Activated CD4-positive, alpha-beta T cell treated with anti-CD3 and anti-CD28 coated beads, Interleukin-2, amount 10 ng/mL, durations not matched to agents 7 days and 5 days (primary cell): Measurements from ENCODE around the gene FAS. TPM values are rescaled to one million over a fixed set of nuclear protein-coding genes. Genes with fewer than 3 reads are reported as not detected.

Experiments
- CTCF ChIA-PET: fragments of 350-600 bp; sonication (Branson Sonifier 250); formaldehyde crosslinking; loops from one replicate; lab custom pipeline; 2021; ENCODE audit warnings: antibody characterized with exemption; lab: Charles Lee
- POLR2A ChIA-PET: fragments of 350-600 bp; sonication (Branson Sonifier 250); formaldehyde crosslinking; loops from one replicate; lab custom pipeline; 2021; ENCODE audit warnings: antibody characterized with exemption; lab: Charles Lee
- DNase-seq: peaks from one replicate; pipeline ENCODE4 v3.0.0-alpha.2; 2020
- H3K27ac Mint-ChIP-seq: one replicate; pipeline ENCODE4 v1.8.0; 2021; ENCODE audit warnings: mild to moderate bottlenecking, moderate library complexity, mixed read lengths
- H3K27me3 Mint-ChIP-seq: one replicate; pipeline ENCODE4 v1.8.0; 2021; ENCODE audit warnings: mixed read lengths
- H3K36me3 Mint-ChIP-seq: one replicate; pipeline ENCODE4 v1.8.0; 2021; ENCODE audit warnings: low read depth, mixed read lengths
- H3K4me1 Mint-ChIP-seq: one replicate; pipeline ENCODE4 v1.8.0; 2021; ENCODE audit warnings: mixed read lengths
- H3K4me3 Mint-ChIP-seq: one replicate; pipeline ENCODE4 v1.8.0; 2021; ENCODE audit warnings: mild to moderate bottlenecking, moderate library complexity, mixed read lengths
- H3K9me3 Mint-ChIP-seq: one replicate; pipeline ENCODE4 v1.8.0; 2021; ENCODE audit warnings: mixed read lengths
- total RNA-seq, 2 experiments: library from RNA; stranded (reverse); gene quantifications; one replicate each; pipeline ENCODE4 v1.2.3, GENCODE V29; 2021

Gene FAS
- 10 to 100 TPM; 62.3 to 65.1 TPM for total RNA-seq

DNA sequence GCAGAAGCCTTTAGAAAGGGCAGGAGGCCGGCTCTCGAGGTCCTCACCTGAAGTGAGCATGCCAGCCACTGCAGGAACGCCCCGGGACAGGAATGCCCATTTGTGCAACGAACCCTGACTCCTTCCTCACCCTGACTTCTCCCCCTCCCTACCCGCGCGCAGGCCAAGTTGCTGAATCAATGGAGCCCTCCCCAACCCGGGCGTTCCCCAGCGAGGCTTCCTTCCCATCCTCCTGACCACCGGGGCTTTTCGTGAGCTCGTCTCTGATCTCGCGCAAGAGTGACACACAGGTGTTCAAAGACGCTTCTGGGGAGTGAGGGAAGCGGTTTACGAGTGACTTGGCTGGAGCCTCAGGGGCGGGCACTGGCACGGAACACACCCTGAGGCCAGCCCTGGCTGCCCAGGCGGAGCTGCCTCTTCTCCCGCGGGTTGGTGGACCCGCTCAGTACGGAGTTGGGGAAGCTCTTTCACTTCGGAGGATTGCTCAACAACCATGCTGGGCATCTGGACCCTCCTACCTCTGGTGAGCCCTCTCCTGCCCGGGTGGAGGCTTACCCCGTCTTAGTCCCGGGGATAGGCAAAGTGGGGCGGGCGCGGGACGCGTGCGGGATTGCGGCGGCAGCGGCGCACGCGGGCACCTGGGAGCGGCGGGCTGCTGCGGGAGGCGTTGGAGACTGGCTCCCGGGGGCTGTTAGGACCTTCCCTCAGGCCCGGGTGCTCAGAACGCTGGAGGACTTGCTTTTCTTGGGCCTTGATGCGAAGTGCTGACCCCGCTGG is at the start of gene FAS:
FAS (plus strand) TSS at position 415 of the 777 bp plus-strand sequence; CDS start at position 494, 79 bp downstream.
- ChIA-PET CTCF (interaction anchor here (0.6 to 2.9 kb wide), 10 partner anchors 8 to 263 kb away, joined by 3 to 15 read pairs (median 3); no protein-coding TSS in a partner anchor), POLR2A (interaction anchor here (1.1 kb wide), 1 partner anchor 58 kb away, joined by 3 read pairs; no protein-coding TSS in a partner anchor)
- Mint-ChIP-seq H3K9me3 (peaks cover 12% of the 10 kb centered on the region), H3K4me1 (peaks cover 69% of the 10 kb centered on the region), H3K4me3 (peak within 1 kb of the TSS; percentile 97), H3K27ac (peak within 1 kb of the TSS; percentile 97), H3K36me3 (peaks cover 49% of the 10 kb centered on the region), H3K27me3 (no peaks in the 10 kb centered on the region)
- DNase-seq = peak; percentile 85

DNA sequence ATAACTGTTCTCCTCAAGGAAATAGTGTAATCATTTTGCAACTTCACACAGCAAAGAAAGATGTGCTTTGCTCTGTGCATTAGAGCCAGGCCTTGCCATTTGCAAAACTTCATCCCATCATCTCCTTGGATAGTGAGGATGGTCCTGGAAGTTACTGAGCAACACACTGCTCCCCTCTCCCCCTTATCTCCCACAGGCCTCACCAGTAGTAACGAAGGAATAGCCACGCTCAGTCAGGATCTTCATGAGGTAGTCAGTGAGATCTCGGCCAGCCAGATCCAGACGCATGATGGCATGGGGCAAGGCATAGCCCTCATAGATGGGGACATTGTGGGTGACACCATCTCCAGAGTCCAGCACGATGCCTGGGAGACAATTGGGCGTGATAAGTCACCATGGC is 49.6 kb upstream of the FAS start:
- Mint-ChIP-seq H3K4me1 (peaks cover 22% of the 10 kb centered on the region), H3K27me3 (no peaks in the 10 kb centered on the region), H3K36me3 (peaks cover 28% of the 10 kb centered on the region), H3K27ac (no peak overlapping the region), H3K9me3 (no peaks in the 10 kb centered on the region), H3K4me3 (no peak overlapping the region)
- POLR2A ChIA-PET = no interaction called here
- no peak for DNase-seq
- CTCF ChIA-PET = interaction anchor here (1.0 to 5.4 kb wide), 3 partner anchors 7 to 267 kb away, joined by 3 to 32 read pairs (median 3); no protein-coding TSS in a partner anchor

DNA sequence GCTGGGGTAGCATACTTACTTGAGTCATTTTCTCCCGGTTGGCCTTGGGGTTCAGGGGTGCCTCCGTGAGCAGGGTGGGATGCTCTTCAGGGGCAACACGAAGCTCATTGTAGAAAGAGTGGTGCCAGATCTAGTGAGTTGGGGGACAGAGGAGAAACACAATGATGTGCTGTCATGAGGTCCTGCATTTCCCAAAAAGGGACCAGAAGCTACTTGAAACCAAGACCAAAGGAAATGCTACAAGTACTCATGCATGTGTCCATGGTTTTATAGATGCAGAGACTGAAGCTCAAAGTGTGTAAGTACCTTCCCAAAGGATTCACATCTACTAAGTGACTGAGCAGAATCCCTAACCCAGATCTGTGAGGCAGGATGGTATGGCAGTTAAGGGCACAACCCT is 46.8 kb upstream of the FAS start:
- H3K4me3 Mint-ChIP-seq = no peak overlapping the region
- ChIA-PET POLR2A (no interaction called here), CTCF (interaction anchor here (0.7 to 5.4 kb wide), 3 partner anchors 10 to 44 kb away, joined by 3 to 32 read pairs (median 3); no protein-coding TSS in a partner anchor)
- H3K27me3 Mint-ChIP-seq = no peaks in the 10 kb centered on the region
- peaks cover 17% of the 10 kb centered on the region for H3K4me1 Mint-ChIP-seq
- DNase-seq = no peak
- H3K9me3 Mint-ChIP-seq = no peaks in the 10 kb centered on the region
- H3K27ac Mint-ChIP-seq = no peak overlapping the region
- peaks cover 18% of the 10 kb centered on the region for H3K36me3 Mint-ChIP-seq

DNA sequence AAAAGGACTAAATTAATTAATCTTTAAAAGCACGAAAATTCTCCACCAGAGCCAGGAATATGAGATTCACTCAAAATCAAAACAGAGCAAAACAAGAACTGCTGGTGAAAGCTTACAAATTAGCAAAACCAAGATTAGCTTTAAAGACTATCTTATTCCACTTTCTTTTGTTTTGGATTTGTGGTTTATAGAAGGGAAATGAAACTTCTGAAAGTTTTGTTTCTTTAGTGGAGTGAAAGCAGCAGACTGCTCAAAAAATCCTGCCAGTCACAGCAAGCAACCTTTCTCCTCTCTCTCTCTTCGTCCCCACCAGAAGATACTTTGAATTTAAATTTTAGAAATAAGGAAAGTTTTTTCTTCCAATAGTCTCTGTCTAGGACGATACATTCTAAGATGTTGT is 45.8 kb upstream of the FAS start:
- Mint-ChIP-seq H3K27ac (no peak overlapping the region), H3K36me3 (peaks cover 14% of the 10 kb centered on the region), H3K4me1 (peaks cover 17% of the 10 kb centered on the region), H3K27me3 (no peaks in the 10 kb centered on the region), H3K9me3 (no peaks in the 10 kb centered on the region), H3K4me3 (no peak overlapping the region)
- no peak for DNase-seq
- ChIA-PET POLR2A (no interaction called here), CTCF (interaction anchor here (1.3 to 5.4 kb wide), 4 partner anchors 10 to 43 kb away, joined by 3 to 32 read pairs (median 4); no protein-coding TSS in a partner anchor)

DNA sequence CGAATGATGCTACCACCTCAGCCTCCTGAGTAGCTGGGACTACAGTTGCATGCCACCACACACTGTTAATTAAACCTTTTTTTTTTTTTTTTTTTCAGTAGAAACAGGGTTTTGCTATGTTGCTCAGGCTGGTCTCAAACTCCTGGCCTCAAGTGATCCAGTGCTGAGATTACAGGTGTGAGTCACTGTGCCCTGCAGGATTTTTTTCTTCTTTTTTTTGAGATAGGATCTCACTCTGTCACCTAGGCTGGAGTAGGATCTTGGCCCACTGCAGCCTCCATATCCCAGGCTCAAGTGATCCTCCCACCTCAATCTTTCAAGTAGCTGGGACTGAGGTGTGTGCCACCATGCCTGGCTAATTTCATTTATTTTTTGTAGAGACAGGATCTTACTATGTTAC is 44.4 kb upstream of the FAS start:
- Mint-ChIP-seq H3K4me1 (peaks cover 18% of the 10 kb centered on the region), H3K36me3 (peaks cover 14% of the 10 kb centered on the region), H3K27ac (no peak overlapping the region), H3K27me3 (no peaks in the 10 kb centered on the region), H3K4me3 (no peak overlapping the region), H3K9me3 (no peaks in the 10 kb centered on the region)
- no peak for DNase-seq
- POLR2A ChIA-PET = no interaction called here
- CTCF ChIA-PET = interaction anchor here (0.6 to 5.4 kb wide), 4 partner anchors 8 to 405 kb away, joined by 3 to 32 read pairs (median 4); no protein-coding TSS in a partner anchor

DNA sequence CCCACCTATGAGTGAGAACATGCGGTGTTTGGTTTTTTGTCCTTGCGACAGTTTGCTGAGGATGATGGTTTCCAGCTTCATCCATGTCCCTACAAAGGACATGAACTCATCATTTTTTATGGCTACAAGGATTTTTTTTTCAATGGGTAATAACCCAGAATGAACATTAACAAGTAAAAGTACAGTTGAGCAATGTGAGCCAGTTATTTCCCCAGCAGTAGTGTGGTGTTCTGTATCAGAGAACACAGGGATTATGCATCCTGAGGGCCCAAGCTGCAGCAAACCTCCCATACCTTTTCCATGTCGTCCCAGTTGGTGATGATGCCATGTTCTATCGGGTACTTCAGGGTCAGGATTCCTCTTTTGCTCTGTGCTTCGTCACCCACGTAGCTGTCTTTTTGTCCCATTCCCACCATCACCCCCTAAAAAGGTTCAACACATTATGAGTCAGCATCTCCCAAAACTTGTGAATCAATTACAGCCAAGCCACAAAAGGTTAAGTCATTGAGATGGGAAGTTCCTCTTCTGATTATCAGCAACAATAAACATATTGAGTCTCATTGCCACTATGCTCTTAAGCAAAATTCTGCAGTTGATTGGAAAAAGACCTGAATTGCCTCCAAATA is 43.5 kb upstream of the FAS start:
- H3K4me1 Mint-ChIP-seq = peaks cover 23% of the 10 kb centered on the region
- H3K27ac Mint-ChIP-seq = no peak overlapping the region
- CTCF ChIA-PET = interaction anchor here (1.3 to 1.8 kb wide), 2 partner anchors 7 to 44 kb away, joined by 3 to 5 read pairs; partner anchors contain the start of gene FAS
- H3K9me3 Mint-ChIP-seq = no peaks in the 10 kb centered on the region
- H3K36me3 Mint-ChIP-seq = peaks cover 10% of the 10 kb centered on the region
- POLR2A ChIA-PET = no interaction called here
- H3K27me3 Mint-ChIP-seq = no peaks in the 10 kb centered on the region
- no peak for DNase-seq
- H3K4me3 Mint-ChIP-seq = no peak overlapping the region

DNA sequence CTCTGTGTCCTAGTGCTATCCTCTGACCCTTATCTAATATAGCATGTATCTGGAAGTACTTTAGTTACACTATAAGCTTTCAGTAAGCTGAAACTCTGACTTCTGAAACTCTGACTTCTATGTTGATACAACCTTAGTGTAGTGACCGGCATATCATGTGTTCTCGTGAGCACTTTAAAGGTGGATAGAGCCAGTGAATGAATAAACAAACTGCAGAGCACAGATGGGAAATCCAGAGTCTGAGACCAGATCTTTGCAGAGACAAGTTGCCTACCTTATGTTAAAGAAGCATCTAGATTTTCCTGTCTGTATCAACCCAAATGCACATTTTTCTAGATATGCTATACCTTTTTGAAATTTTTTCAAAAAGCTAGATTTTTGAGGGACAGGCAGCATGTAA is 41.5 kb upstream of the FAS start:
- H3K27me3 Mint-ChIP-seq = no peaks in the 10 kb centered on the region
- no peak overlapping the region for H3K27ac Mint-ChIP-seq
- peaks cover 31% of the 10 kb centered on the region for H3K4me1 Mint-ChIP-seq
- H3K9me3 Mint-ChIP-seq = peaks cover 3% of the 10 kb centered on the region
- ChIA-PET CTCF (no interaction called here), POLR2A (no interaction called here)
- H3K36me3 Mint-ChIP-seq = peaks cover 10% of the 10 kb centered on the region
- no peak for DNase-seq
- no peak overlapping the region for H3K4me3 Mint-ChIP-seq

DNA sequence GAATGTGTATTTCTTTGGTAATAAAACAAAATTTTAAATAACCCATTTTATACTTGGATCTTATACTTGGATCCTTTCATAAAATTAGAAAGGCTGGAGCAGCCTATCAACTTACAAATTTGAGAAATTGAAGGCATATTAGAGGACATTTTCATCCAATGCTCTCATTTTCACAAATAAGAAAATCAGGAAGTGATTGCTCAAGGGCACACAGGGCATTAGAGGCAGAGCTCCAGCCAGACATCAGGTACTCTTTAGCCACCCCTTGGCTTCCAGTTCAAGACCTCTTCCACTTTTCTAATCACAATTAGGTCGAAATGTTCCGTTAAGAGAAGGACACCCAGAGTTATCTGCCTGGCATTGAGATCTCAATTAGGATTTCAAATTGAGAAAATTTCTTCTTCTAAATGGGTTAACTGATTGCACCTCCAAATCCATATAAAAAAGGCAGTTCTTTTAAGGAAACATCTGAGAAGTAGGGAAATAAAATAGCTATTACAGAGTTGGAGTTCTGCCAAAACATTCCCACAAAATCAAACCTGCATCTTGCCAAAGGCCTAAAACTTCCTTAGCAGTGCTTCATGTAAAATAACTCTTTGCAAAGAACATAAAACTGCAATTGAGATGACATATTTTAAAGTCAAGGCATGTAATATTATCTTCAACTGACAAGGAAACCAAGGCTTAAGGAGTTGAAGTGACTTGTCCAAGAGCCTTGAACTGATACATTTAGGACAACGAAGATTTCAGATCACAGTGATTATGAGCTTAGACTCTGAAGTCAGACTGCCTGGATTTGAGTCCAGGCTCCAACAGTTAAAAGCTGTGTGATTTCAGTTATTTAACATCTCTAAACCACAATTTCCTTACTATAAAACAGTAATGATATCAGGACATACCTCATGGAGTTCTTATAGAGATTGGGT is 40.4 kb upstream of the FAS start:
- H3K9me3 Mint-ChIP-seq = peaks cover 3% of the 10 kb centered on the region
- ChIA-PET POLR2A (no interaction called here), CTCF (interaction anchor here (0.9 to 1.0 kb wide), 3 partner anchors 12 to 53 kb away, joined by 3 read pairs; no protein-coding TSS in a partner anchor)
- no peak overlapping the region for H3K4me3 Mint-ChIP-seq
- no peak overlapping the region for H3K27ac Mint-ChIP-seq
- H3K4me1 Mint-ChIP-seq = peaks cover 21% of the 10 kb centered on the region
- no peaks in the 10 kb centered on the region for H3K27me3 Mint-ChIP-seq
- H3K36me3 Mint-ChIP-seq = peaks cover 10% of the 10 kb centered on the region
- DNase-seq = no peak

DNA sequence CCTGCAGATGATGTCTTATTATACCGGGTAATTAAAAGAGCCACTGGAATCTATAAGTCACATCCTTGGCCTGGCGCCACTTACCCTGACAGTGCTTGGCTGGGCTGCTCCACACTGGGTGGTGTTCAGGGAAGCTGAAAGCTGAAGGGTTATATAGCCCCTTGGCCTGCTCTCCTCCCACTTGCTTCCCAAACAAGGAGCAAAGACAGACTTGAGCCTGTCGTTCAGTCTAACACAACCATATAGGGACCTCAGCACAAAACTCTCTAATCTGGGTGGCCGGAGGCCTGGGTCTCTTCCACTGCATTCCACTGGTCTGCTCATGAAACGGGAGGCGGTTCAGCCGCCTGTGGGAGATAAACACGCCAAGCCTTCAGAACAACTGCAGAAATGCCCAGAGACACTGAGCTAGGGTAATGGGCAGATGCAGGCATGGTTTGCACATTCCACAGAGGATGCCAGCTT is 37.9 kb upstream of the FAS start, which contains the start of gene ACTA2:
ACTA2 (minus strand) TSS at position 127 of the 465 bp plus-strand sequence. CDS start 3,843 bp downstream, outside the sequence.
- DNase-seq = no peak
- CTCF ChIA-PET = no interaction called here
- H3K9me3 Mint-ChIP-seq = peaks cover 3% of the 10 kb centered on the region
- H3K36me3 Mint-ChIP-seq = peaks cover 8% of the 10 kb centered on the region
- H3K4me1 Mint-ChIP-seq = peaks cover 15% of the 10 kb centered on the region
- H3K27ac Mint-ChIP-seq = no peak within 1 kb of the TSS
- no peak within 1 kb of the TSS for H3K4me3 Mint-ChIP-seq
- no peaks in the 10 kb centered on the region for H3K27me3 Mint-ChIP-seq
- POLR2A ChIA-PET = no interaction called here

DNA sequence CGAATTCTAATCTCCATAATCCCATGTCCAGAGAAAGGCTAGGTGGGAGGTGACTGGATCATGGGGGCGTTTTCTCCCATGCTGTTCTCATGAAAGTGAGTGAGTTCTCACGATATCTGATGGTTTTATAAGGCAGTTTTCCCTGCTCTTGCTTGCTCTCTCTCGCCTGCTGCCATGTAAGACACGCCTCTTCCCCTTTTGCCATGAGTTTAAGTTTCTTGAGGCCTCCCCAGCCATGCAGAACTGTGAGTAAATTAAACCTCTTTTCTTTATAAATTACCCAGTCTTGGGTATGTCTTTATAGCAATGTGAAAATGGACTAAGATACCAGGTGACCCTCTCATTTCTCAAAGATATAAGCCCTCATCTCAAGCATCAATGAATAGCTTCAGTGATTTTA is 36.9 kb upstream of the FAS start:
- peaks cover 8% of the 10 kb centered on the region for H3K36me3 Mint-ChIP-seq
- POLR2A ChIA-PET = no interaction called here
- peaks cover 15% of the 10 kb centered on the region for H3K4me1 Mint-ChIP-seq
- no peak overlapping the region for H3K27ac Mint-ChIP-seq
- no peak for DNase-seq
- H3K9me3 Mint-ChIP-seq = peaks cover 3% of the 10 kb centered on the region
- H3K4me3 Mint-ChIP-seq = no peak overlapping the region
- no peaks in the 10 kb centered on the region for H3K27me3 Mint-ChIP-seq
- CTCF ChIA-PET = interaction anchor here (1.3 kb wide), 1 partner anchor 8 kb away, joined by 5 read pairs; no protein-coding TSS in a partner anchor

DNA sequence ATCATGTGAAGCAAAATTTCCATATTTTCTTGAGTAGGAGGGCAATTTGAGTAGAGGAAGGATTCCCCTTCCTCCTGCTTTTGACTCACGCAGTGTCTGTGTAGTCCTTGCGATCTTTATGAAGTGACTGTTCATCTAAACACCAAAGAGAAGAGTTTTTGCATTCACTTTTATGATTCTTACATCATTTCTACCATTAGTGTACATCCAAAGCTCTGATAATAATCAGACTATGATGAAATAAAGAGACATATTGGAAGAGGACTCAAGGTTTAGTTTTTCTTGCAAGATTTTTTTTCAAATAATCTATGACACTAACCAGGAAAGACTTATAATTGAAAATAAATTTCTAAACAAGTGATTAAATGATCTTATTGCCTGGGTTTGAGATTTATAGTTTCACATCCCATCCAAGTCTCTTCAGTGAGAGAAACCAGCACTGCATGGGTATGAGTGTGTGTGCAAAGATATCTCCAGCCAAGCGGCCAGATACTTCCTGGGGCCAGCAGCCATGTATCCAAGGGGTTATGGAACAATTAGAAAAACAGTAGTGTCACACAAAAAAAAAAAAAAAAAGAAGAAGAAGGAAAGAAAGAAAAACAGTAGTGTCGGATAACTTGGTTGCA is 36.0 kb upstream of the FAS start:
- Mint-ChIP-seq H3K9me3 (peaks cover 3% of the 10 kb centered on the region), H3K27me3 (no peaks in the 10 kb centered on the region), H3K4me3 (no peak overlapping the region), H3K4me1 (peaks cover 15% of the 10 kb centered on the region), H3K36me3 (peaks cover 8% of the 10 kb centered on the region), H3K27ac (no peak overlapping the region)
- no peak for DNase-seq
- ChIA-PET CTCF (interaction anchor here (0.6 to 1.3 kb wide), 2 partner anchors 9 to 127 kb away, joined by 3 to 5 read pairs; no protein-coding TSS in a partner anchor), POLR2A (no interaction called here)
